ENCODE results near the gene SAMSN1.

DNA sequence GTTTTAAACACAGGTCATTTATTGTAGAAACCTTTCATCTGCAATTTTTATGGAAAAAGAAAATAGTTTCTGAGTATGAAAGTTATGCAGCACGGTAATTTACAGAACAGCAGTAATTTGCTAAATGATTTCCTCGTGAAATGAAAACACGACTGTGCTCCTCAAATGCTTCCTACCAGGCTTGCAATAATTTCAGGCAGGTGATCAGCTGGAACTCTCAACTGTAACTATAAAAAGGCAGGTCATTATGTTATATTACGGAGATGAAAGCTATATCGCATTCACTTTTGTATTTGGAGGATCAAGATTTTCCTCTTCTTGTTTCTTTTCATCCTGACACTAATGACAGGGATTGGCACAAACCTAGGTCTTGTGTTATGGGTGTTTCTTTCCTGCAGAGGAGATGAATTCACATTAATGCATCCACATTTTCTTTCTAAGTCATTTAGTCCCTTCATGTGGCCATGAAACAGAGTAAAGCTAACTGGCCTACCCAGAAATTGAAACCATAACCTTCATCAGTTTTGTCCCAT lies 57.4 kb downstream of the SAMSN1 start:
- TF ChIP-seq, protein P1, sequence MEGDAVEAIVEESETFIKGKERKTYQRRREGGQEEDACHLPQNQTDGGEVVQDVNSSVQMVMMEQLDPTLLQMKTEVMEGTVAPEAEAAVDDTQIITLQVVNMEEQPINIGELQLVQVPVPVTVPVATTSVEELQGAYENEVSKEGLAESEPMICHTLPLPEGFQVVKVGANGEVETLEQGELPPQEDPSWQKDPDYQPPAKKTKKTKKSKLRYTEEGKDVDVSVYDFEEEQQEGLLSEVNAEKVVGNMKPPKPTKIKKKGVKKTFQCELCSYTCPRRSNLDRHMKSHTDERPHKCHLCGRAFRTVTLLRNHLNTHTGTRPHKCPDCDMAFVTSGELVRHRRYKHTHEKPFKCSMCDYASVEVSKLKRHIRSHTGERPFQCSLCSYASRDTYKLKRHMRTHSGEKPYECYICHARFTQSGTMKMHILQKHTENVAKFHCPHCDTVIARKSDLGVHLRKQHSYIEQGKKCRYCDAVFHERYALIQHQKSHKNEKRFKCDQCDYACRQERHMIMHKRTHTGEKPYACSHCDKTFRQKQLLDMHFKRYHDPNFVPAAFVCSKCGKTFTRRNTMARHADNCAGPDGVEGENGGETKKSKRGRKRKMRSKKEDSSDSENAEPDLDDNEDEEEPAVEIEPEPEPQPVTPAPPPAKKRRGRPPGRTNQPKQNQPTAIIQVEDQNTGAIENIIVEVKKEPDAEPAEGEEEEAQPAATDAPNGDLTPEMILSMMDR (IDR thresholded peaks at IDR 0.05), result no peak
- no peak for TF ChIP-seq EZH2phosphoT487 (IDR thresholded peaks at IDR 0.05)
- TF ChIP-seq EZH2 (IDR thresholded peaks at IDR 0.05), result no peak
